ENCODE results near the gene OTOS. TPM values are rescaled to one million over a fixed set of nuclear protein-coding genes. Genes with fewer than 3 reads are reported as not detected.

OTOS gene
- total and polyA plus RNA-seq, 2 donors (not counting 1 experiment from before 2014, with no cell fraction given), result not detected

GRCh38 chr2:240127911-240128607 is 12.4 kb downstream of the OTOS start:
- POLR2A ChIA-PET, result no interaction called here
- H3K27me3 Mint-ChIP-seq, result no peaks in the 10 kb centered on the region
- WGBS (ENCODE audit: insufficient coverage), result 93% methylated on average over 10 of the region's 16 CpGs

More at GRCh38 chr2:240127911-240128607, 12.4 kb downstream of the OTOS start:
- intact Hi-C loops (cut with micrococcal nuclease), result no loop called here
- no peaks in the 10 kb centered on the region for H3K4me1 Mint-ChIP-seq
- Histone ChIP-seq H3K4me1 (ENCODE audit: control insufficient read depth in 2 of 2, insufficient read depth in 2 of 2, low read length in 2 of 2) (no peaks in the 10 kb centered on the region), H3K27ac (ENCODE audit: low read length in 2 of 2) (no peak overlapping the region), H3K79me2 (ENCODE audit: control insufficient read depth, insufficient read depth, low read length) (no peaks in the 10 kb centered on the region), H3K4me2 (replicated peaks; ENCODE audit: low read depth, low read length, poor library complexity, severe bottlenecking) (no peak overlapping the region), H4K20me1 (ENCODE audit: control insufficient read depth, insufficient read depth, low read length, poor library complexity, severe bottlenecking) (no peaks in the 10 kb centered on the region), H3K36me3 (replicated peaks in 1 of 2; ENCODE audit: control extremely low read depth in 1 of 2, control insufficient read depth in 1 of 2, extremely low read depth in 1 of 2, insufficient read depth in 2 of 2, low read length in 1 of 2) (peaks cover 0 to 47% of the 10 kb centered on the region in 2 experiments), H3K9me3 (ENCODE audit: control extremely low read depth in 1 of 3, control insufficient read depth in 2 of 3, insufficient read depth in 1 of 3, low read length in 2 of 3) (no peaks in the 10 kb centered on the region), H3K4me3 (ENCODE audit: control extremely low read depth in 1 of 5, extremely low read depth in 1 of 5, insufficient read depth in 1 of 5, low read depth in 2 of 5, low read length in 4 of 5) (no peak overlapping the region), H3K9ac (ENCODE audit: low read length) (no peak overlapping the region), H2AFZ (ENCODE audit: insufficient read depth, low read depth, low read length, poor library complexity, severe bottlenecking) (no peak overlapping the region), H3K27me3 (replicated peaks in 1 of 4; ENCODE audit: control extremely low read depth in 1 of 4, control insufficient read depth in 3 of 4, insufficient read depth in 4 of 4, low read length in 3 of 4) (no peaks in the 10 kb centered on the region)
- H3K9me3 Mint-ChIP-seq (ENCODE audit: insufficient read depth), result no peaks in the 10 kb centered on the region
- CTCF ChIA-PET, result interaction anchor here (1.8 to 3.8 kb wide), 2 partner anchors 16 to 18 kb away, joined by 6 to 10 read pairs; no protein-coding TSS in a partner anchor
- TF ChIP-seq CTCF (IDR thresholded peaks at IDR 0.05) (no peak), EZH2 (IDR thresholded peaks at IDR 0.05; ENCODE audit: borderline replicate concordance, insufficient read depth, low read depth, low read length, poor library complexity, severe bottlenecking) (no peak)
- no peak for DNase-seq
- H3K4me3 Mint-ChIP-seq, result no peak overlapping the region
- no peak overlapping the region for H3K27ac Mint-ChIP-seq
- no peak for ATAC-seq (ENCODE audit: low read depth)
